Prostate gland (tissue), 2 donors: ENCODE results near the gene SAMSN1.

Experiments
- POLR2AphosphoS5 ChIP-seq: sonication (generic); formaldehyde crosslinking; IDR thresholded peaks from one replicate; pipeline ENCODE4 v1.6.1; 2017; ENCODE audit warnings: antibody characterized with exemption
- TF ChIP-seq, protein P1 (sequence below), 4 experiments: fragments of 200-600 bp in 2 of 4; fragments of 450-650 bp in 2 of 4; sonication (generic) in 2 of 4; IDR thresholded peaks; 1 replicate in 3 of 4; 2 replicates in 1 of 4; pipeline ENCODE4 v1.5.1; 2016 to 2019; ENCODE audit warnings: antibody characterized with exemption in 4 of 4, mild to moderate bottlenecking in 2 of 4, moderate library complexity in 2 of 4

DNA sequence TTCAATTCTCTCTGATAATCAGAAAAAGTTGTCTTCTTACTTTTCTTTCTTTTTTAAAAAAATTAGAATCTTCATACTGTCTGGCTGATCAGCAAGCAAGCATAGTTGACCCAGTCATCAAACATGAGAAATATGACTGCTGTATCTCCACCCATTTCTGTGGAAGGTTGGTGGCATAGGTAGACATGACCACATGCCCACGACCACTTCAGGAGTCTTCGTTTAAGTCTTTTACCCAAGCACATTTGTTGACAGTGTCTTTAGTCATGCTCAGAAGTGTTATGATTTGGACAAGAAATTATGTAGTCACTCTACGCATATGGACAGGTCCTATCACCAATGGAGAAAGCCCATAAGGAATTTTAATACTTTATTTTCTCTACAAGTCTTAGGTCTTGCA lies 88.4 kb downstream of the SAMSN1 start:
- TF ChIP-seq POLR2AphosphoS5: no peak
- TF ChIP-seq, protein P1, sequence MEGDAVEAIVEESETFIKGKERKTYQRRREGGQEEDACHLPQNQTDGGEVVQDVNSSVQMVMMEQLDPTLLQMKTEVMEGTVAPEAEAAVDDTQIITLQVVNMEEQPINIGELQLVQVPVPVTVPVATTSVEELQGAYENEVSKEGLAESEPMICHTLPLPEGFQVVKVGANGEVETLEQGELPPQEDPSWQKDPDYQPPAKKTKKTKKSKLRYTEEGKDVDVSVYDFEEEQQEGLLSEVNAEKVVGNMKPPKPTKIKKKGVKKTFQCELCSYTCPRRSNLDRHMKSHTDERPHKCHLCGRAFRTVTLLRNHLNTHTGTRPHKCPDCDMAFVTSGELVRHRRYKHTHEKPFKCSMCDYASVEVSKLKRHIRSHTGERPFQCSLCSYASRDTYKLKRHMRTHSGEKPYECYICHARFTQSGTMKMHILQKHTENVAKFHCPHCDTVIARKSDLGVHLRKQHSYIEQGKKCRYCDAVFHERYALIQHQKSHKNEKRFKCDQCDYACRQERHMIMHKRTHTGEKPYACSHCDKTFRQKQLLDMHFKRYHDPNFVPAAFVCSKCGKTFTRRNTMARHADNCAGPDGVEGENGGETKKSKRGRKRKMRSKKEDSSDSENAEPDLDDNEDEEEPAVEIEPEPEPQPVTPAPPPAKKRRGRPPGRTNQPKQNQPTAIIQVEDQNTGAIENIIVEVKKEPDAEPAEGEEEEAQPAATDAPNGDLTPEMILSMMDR (IDR thresholded peaks at IDR 0.05): no peak
